GM10266 (cell line): Measurements from ENCODE around the gene CD164L2.

Experiments used
- DNase-seq: peaks from one replicate; pipeline ENCODE4 v3.0.0; 2012; ENCODE audit errors: extremely low spot score
- CTCF ChIP-seq: IDR thresholded peaks from 2 replicates; pipeline ENCODE4 v1.5.1; 2012; ENCODE audit warnings: mild to moderate bottlenecking, low read depth; ENCODE audit not compliant: control insufficient read depth, insufficient read depth; ENCODE audit errors: missing control alignments

The CD164L2 gene

GRCh38 chr1:27355683-27356082, 27.4 kb downstream of the CD164L2 start:
- DNase-seq = no peak
- no peak for TF ChIP-seq CTCF

- no peak for TF ChIP-seq CTCF
- no peak for DNase-seq
Measured at GRCh38 chr1:27353629-27354028, 29.5 kb downstream of the CD164L2 start.

GRCh38 chr1:27353166-27353565, 30.0 kb downstream of the CD164L2 start:
- DNase-seq = no peak
- TF ChIP-seq CTCF = no peak

- DNase-seq = no peak
- TF ChIP-seq CTCF = no peak
Measured at GRCh38 chr1:27351541-27352107, 31.5 kb downstream of the CD164L2 start.

- DNase-seq = no peak
- TF ChIP-seq CTCF = no peak
Measured at GRCh38 chr1:27350663-27351540, 32.2 kb downstream of the CD164L2 start.

- no peak for DNase-seq
Measured at GRCh38 chr1:27349784-27350662, 33.1 kb downstream of the CD164L2 start.

More at GRCh38 chr1:27349784-27350662, 33.1 kb downstream of the CD164L2 start:
- no peak for TF ChIP-seq CTCF
